ENCODE data around the gene GLO1. TPM values are rescaled to one million over a fixed set of nuclear protein-coding genes. Genes with fewer than 3 reads are reported as not detected.

GLO1 gene
- total and polyA plus RNA-seq, 4 donors: 50.5 to 108 (median 72.5) TPM

DNA sequence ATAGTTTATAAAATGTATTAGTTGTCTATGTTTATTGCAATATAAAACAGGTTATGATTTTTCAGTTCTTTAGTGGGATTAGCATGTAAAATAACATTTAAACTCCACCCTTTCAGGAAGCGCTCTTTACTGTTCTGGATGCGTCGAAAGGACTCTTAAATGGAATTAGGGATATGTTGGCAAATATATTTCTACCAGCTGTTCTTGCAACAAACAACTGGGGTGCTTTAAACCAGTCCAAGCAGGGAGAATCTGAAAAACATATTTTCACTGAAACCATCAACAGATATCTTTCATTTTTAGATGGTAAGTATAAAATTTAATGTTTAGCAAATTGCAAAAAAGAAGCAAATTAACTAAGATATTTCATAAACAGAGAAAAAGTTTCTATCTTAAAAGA lies 34.0 kb upstream of the GLO1 start:
- Histone ChIP-seq H3K9ac (ENCODE audit: low read depth in 1 of 2, low read length in 2 of 2) (no peak overlapping the region), H3K4me3 (ENCODE audit: low read depth in 1 of 3, low read length in 3 of 3) (no peak overlapping the region), H3K4me1 (ENCODE audit: control insufficient read depth in 4 of 4, insufficient read depth in 4 of 4, low read length in 3 of 4) (no peaks in the 10 kb centered on the region), H3K9me3 (ENCODE audit: control insufficient read depth in 4 of 4, low read length in 3 of 4) (no peaks in the 10 kb centered on the region), H3K36me3 (ENCODE audit: control insufficient read depth in 4 of 4, insufficient read depth in 3 of 4, low read depth in 1 of 4, low read length in 3 of 4) (no peaks in the 10 kb centered on the region), H3K27me3 (ENCODE audit: control insufficient read depth in 4 of 4, insufficient read depth in 4 of 4, low read length in 3 of 4) (no peaks in the 10 kb centered on the region), H3K27ac (ENCODE audit: low read depth in 1 of 2, low read length in 2 of 2) (no peak overlapping the region)
- TF ChIP-seq, protein P1, sequence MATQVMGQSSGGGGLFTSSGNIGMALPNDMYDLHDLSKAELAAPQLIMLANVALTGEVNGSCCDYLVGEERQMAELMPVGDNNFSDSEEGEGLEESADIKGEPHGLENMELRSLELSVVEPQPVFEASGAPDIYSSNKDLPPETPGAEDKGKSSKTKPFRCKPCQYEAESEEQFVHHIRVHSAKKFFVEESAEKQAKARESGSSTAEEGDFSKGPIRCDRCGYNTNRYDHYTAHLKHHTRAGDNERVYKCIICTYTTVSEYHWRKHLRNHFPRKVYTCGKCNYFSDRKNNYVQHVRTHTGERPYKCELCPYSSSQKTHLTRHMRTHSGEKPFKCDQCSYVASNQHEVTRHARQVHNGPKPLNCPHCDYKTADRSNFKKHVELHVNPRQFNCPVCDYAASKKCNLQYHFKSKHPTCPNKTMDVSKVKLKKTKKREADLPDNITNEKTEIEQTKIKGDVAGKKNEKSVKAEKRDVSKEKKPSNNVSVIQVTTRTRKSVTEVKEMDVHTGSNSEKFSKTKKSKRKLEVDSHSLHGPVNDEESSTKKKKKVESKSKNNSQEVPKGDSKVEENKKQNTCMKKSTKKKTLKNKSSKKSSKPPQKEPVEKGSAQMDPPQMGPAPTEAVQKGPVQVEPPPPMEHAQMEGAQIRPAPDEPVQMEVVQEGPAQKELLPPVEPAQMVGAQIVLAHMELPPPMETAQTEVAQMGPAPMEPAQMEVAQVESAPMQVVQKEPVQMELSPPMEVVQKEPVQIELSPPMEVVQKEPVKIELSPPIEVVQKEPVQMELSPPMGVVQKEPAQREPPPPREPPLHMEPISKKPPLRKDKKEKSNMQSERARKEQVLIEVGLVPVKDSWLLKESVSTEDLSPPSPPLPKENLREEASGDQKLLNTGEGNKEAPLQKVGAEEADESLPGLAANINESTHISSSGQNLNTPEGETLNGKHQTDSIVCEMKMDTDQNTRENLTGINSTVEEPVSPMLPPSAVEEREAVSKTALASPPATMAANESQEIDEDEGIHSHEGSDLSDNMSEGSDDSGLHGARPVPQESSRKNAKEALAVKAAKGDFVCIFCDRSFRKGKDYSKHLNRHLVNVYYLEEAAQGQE (IDR thresholded peaks at IDR 0.05): no peak
- TF ChIP-seq YY1 (IDR thresholded peaks at IDR 0.05) (no peak), HNF4G (IDR thresholded peaks at IDR 0.05) (no peak), EGR1 (IDR thresholded peaks at IDR 0.05; ENCODE audit: low read depth in 2 of 2) (no peak)
- no peak for DNase-seq (ENCODE audit: low spot score)
- 95% methylated on average over 3 of the region's 3 CpGs for whole genome bisulfite sequencing

GRCh38 chr6:38730140-38730862 lies 27.4 kb upstream of the GLO1 start:
- DNase-seq (ENCODE audit: low spot score): no peak
- Histone ChIP-seq H3K4me1 (ENCODE audit: control insufficient read depth in 4 of 4, insufficient read depth in 4 of 4, low read length in 3 of 4) (no peaks in the 10 kb centered on the region), H3K36me3 (ENCODE audit: control insufficient read depth in 4 of 4, insufficient read depth in 3 of 4, low read depth in 1 of 4, low read length in 3 of 4) (no peaks in the 10 kb centered on the region), H3K27ac (ENCODE audit: low read depth in 1 of 2, low read length in 2 of 2) (no peak overlapping the region), H3K9ac (ENCODE audit: low read depth in 1 of 2, low read length in 2 of 2) (no peak overlapping the region), H3K27me3 (ENCODE audit: control insufficient read depth in 4 of 4, insufficient read depth in 4 of 4, low read length in 3 of 4) (no peaks in the 10 kb centered on the region), H3K4me3 (ENCODE audit: low read depth in 1 of 3, low read length in 3 of 3) (no peak overlapping the region), H3K9me3 (ENCODE audit: control insufficient read depth in 4 of 4, low read length in 3 of 4) (no peaks in the 10 kb centered on the region)
- WGBS: 76% methylated on average over 4 of the region's 4 CpGs
- TF ChIP-seq SP1 (IDR thresholded peaks at IDR 0.05) (no peak), JUND (IDR thresholded peaks at IDR 0.05) (no peak), EGR1 (IDR thresholded peaks at IDR 0.05; ENCODE audit: low read depth in 2 of 2) (no peak), HNF4G (IDR thresholded peaks at IDR 0.05) (no peak), HNF4A (conservative IDR thresholded peaks at IDR 0.05) (no peak), TAF1 (conservative IDR thresholded peaks at IDR 0.05) (no peak), MAX (IDR thresholded peaks at IDR 0.05) (no peak), FOXA2 (IDR thresholded peaks at IDR 0.05) (no peak)
- TF ChIP-seq, protein P2, sequence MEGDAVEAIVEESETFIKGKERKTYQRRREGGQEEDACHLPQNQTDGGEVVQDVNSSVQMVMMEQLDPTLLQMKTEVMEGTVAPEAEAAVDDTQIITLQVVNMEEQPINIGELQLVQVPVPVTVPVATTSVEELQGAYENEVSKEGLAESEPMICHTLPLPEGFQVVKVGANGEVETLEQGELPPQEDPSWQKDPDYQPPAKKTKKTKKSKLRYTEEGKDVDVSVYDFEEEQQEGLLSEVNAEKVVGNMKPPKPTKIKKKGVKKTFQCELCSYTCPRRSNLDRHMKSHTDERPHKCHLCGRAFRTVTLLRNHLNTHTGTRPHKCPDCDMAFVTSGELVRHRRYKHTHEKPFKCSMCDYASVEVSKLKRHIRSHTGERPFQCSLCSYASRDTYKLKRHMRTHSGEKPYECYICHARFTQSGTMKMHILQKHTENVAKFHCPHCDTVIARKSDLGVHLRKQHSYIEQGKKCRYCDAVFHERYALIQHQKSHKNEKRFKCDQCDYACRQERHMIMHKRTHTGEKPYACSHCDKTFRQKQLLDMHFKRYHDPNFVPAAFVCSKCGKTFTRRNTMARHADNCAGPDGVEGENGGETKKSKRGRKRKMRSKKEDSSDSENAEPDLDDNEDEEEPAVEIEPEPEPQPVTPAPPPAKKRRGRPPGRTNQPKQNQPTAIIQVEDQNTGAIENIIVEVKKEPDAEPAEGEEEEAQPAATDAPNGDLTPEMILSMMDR (IDR thresholded peaks at IDR 0.05; ENCODE audit: low read depth, low read length, missing input control): no peak

- TF ChIP-seq ZBTB33 (IDR thresholded peaks at IDR 0.05): no peak
- Histone ChIP-seq H3K9ac (ENCODE audit: low read depth in 1 of 2, low read length in 2 of 2) (no peak overlapping the region), H3K9me3 (ENCODE audit: control insufficient read depth in 4 of 4, low read length in 3 of 4) (no peaks in the 10 kb centered on the region), H3K4me1 (ENCODE audit: control insufficient read depth in 4 of 4, insufficient read depth in 4 of 4, low read length in 3 of 4) (no peaks in the 10 kb centered on the region), H3K36me3 (ENCODE audit: control insufficient read depth in 4 of 4, insufficient read depth in 3 of 4, low read depth in 1 of 4, low read length in 3 of 4) (no peaks in the 10 kb centered on the region), H3K27me3 (ENCODE audit: control insufficient read depth in 4 of 4, insufficient read depth in 4 of 4, low read length in 3 of 4) (no peaks in the 10 kb centered on the region), H3K4me3 (ENCODE audit: low read depth in 1 of 3, low read length in 3 of 3) (no peak overlapping the region), H3K27ac (ENCODE audit: low read depth in 1 of 2, low read length in 2 of 2) (no peak overlapping the region)
- WGBS: 85% methylated on average over 1 of the region's 1 CpG
- no peak for DNase-seq (ENCODE audit: low spot score)
Observed at GRCh38 chr6:38728203-38728602, 25.3 kb upstream of the GLO1 start.
